Measurements from ENCODE around the gene YBX2. TPM values are rescaled to one million over a fixed set of nuclear protein-coding genes. Genes with fewer than 3 reads are reported as not detected.

YBX2 gene
- total RNA-seq, 1 experiment from 2014 or later: 54.9 TPM

DNA sequence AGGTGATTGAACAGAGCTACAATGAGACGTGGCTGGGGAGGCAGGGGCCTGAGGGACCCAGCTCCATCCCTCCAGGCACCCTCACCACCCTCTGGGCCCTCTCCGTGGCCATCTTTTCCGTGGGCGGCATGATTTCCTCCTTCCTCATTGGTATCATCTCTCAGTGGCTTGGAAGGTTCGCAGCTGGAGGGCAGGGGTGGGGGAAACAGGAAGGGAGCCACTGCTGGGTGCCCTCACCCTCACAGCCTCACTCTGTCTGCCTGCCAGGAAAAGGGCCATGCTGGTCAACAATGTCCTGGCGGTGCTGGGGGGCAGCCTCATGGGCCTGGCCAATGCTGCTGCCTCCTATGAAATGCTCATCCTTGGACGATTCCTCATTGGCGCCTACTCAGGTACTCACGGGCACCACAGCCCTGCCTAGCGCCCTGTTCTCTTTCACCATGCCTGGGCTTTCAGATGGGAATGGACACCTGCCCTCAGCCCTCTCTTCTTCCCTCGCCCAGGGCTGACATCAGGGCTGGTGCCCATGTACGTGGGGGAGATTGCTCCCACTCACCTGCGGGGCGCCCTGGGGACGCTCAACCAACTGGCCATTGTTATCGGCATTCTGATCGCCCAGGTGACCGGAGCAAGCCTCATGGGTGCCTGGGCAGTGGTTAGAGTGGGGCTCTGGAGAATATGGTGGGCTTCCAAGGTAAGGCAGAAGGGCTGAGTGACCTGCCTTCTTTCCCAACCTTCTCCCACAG lies 10.8 kb downstream of the YBX2 start:
- POLR2A ChIA-PET: no interaction called here
- no peaks in the 10 kb centered on the region for H3K27me3 ChIP-seq (ENCODE audit: control insufficient read depth, insufficient read depth, low read length)

DNA sequence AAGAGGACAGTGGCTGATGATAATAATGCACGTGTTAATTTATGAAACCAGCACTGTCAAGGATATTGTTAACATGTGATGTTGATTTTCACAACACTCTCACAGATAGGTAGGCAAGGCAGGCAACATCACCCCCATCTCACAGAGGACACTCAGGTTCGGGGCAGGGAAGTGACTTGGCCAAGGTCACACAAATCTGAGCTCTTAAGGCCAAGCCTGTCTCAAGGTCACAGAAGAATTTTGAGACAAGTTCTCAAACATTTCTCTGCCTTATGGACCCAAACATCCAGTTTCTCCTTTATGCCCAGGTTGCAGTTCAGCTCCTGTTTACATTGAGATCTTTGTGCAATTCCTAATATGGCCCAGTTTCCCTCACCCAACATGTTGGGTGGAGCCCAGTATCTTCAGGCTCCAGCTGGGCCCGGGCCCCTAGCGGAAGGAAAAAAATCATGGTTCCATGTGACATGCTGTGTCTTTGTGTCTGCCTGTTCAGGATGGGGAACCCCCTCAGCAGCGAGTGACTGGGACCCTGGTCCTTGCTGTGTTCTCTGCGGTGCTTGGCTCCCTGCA lies 11.6 kb downstream of the YBX2 start:
- no peak for ATAC-seq
- in situ Hi-C loops (cut with HindIII; ENCODE audit: low pct_unique_long_range_greater_than_20kb, low sequenced_read_pairs) (no loop called here), intact Hi-C loops (cut with micrococcal nuclease; ENCODE audit: unreplicated experiment) (no loop called here)
- no peaks in the 10 kb centered on the region for H3K27me3 ChIP-seq (ENCODE audit: control insufficient read depth, insufficient read depth, low read length)
- no peak overlapping the region for H3K4me3 ChIP-seq (ENCODE audit: low read depth in 2 of 2, low read length in 2 of 2)
- no peaks in the 10 kb centered on the region for H3K36me3 ChIP-seq (ENCODE audit: control insufficient read depth, insufficient read depth, low read length)
- no peaks in the 10 kb centered on the region for H3K9me3 ChIP-seq (ENCODE audit: control insufficient read depth, insufficient read depth, low read depth, low read length)
- TF ChIP-seq, protein P1, sequence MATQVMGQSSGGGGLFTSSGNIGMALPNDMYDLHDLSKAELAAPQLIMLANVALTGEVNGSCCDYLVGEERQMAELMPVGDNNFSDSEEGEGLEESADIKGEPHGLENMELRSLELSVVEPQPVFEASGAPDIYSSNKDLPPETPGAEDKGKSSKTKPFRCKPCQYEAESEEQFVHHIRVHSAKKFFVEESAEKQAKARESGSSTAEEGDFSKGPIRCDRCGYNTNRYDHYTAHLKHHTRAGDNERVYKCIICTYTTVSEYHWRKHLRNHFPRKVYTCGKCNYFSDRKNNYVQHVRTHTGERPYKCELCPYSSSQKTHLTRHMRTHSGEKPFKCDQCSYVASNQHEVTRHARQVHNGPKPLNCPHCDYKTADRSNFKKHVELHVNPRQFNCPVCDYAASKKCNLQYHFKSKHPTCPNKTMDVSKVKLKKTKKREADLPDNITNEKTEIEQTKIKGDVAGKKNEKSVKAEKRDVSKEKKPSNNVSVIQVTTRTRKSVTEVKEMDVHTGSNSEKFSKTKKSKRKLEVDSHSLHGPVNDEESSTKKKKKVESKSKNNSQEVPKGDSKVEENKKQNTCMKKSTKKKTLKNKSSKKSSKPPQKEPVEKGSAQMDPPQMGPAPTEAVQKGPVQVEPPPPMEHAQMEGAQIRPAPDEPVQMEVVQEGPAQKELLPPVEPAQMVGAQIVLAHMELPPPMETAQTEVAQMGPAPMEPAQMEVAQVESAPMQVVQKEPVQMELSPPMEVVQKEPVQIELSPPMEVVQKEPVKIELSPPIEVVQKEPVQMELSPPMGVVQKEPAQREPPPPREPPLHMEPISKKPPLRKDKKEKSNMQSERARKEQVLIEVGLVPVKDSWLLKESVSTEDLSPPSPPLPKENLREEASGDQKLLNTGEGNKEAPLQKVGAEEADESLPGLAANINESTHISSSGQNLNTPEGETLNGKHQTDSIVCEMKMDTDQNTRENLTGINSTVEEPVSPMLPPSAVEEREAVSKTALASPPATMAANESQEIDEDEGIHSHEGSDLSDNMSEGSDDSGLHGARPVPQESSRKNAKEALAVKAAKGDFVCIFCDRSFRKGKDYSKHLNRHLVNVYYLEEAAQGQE (IDR thresholded peaks at IDR 0.05; ENCODE audit: insufficient read depth in 1 of 2, low read depth in 2 of 2, low read length in 1 of 2): no peak
- TF ChIP-seq SIN3A (IDR thresholded peaks at IDR 0.05; ENCODE audit: borderline replicate concordance, insufficient read depth, low read depth, low read length): no peak
- TF ChIP-seq POLR2AphosphoS5 (IDR thresholded peaks at IDR 0.05; ENCODE audit: low read depth, low read length): no peak
- TF ChIP-seq TCF7L2 (IDR thresholded peaks at IDR 0.05; ENCODE audit: low read depth, low read length): no peak
- TF ChIP-seq, protein P2, sequence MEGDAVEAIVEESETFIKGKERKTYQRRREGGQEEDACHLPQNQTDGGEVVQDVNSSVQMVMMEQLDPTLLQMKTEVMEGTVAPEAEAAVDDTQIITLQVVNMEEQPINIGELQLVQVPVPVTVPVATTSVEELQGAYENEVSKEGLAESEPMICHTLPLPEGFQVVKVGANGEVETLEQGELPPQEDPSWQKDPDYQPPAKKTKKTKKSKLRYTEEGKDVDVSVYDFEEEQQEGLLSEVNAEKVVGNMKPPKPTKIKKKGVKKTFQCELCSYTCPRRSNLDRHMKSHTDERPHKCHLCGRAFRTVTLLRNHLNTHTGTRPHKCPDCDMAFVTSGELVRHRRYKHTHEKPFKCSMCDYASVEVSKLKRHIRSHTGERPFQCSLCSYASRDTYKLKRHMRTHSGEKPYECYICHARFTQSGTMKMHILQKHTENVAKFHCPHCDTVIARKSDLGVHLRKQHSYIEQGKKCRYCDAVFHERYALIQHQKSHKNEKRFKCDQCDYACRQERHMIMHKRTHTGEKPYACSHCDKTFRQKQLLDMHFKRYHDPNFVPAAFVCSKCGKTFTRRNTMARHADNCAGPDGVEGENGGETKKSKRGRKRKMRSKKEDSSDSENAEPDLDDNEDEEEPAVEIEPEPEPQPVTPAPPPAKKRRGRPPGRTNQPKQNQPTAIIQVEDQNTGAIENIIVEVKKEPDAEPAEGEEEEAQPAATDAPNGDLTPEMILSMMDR (IDR thresholded peaks at IDR 0.05): no peak
- DNase-seq (ENCODE audit: low read depth, low spot score): no peak
- POLR2A ChIA-PET: interaction anchor here (0.5 to 0.7 kb wide), 2 partner anchors 9 to 250 kb away, joined by 4 to 5 read pairs; no protein-coding TSS in a partner anchor
- BruUV-seq (replicated peaks): no TSS peak
- no peak overlapping the region for H3K27ac ChIP-seq (ENCODE audit: low read length)
- H3K4me1 ChIP-seq (ENCODE audit: control insufficient read depth, insufficient read depth, low read length): no peaks in the 10 kb centered on the region
- CTCF ChIA-PET: no interaction called here

More for the DNA sequence above, 10.8 kb downstream of the YBX2 start:
- H3K27ac ChIP-seq (ENCODE audit: low read length): no peak overlapping the region
- H3K4me1 ChIP-seq (ENCODE audit: control insufficient read depth, insufficient read depth, low read length): no peaks in the 10 kb centered on the region
- H3K9me3 ChIP-seq (ENCODE audit: control insufficient read depth, insufficient read depth, low read depth, low read length): no peaks in the 10 kb centered on the region
- TF ChIP-seq TCF7L2 (IDR thresholded peaks at IDR 0.05; ENCODE audit: low read depth, low read length) (no peak), POLR2AphosphoS5 (IDR thresholded peaks at IDR 0.05; ENCODE audit: low read depth, low read length) (no peak), SIN3A (IDR thresholded peaks at IDR 0.05; ENCODE audit: borderline replicate concordance, insufficient read depth, low read depth, low read length) (no peak)
- TF ChIP-seq, protein P2 (IDR thresholded peaks at IDR 0.05): no peak
- TF ChIP-seq, protein P1 (IDR thresholded peaks at IDR 0.05; ENCODE audit: insufficient read depth in 1 of 2, low read depth in 2 of 2, low read length in 1 of 2): no peak
- no peak for DNase-seq (ENCODE audit: low read depth, low spot score)
- in situ Hi-C loops (cut with HindIII; ENCODE audit: low pct_unique_long_range_greater_than_20kb, low sequenced_read_pairs) (no loop called here), intact Hi-C loops (cut with micrococcal nuclease; ENCODE audit: unreplicated experiment) (no loop called here)
- H3K4me3 ChIP-seq (ENCODE audit: low read depth in 2 of 2, low read length in 2 of 2): no peak overlapping the region
- CTCF ChIA-PET: no interaction called here
- no TSS peak for BruUV-seq (replicated peaks)
- H3K36me3 ChIP-seq (ENCODE audit: control insufficient read depth, insufficient read depth, low read length): no peaks in the 10 kb centered on the region
- ATAC-seq: no peak

Data from Panc1 (cell line).